Measurements from ENCODE around the gene KIF23.

DNA sequence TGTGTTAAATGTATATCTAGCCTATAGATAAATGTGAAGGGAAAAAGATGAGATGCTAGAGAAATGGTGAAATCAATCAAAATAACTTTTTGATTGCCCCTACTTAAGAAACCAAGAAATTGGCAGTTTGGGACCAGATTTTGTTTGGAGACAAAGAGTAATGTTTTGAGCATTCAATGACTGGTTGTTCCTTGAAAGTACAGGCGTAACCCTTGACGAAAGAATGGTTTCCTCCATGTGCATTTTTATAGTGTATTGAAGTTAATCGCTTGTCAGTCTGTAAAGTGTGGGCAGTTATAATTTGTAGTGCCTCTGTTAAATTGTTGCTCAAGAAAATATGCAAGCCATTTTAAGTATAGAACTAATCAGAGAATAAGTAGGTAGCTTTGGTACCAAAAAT, 1.2 kb downstream of the KIF23 start:
- TF ChIP-seq POLR2A (IDR thresholded peaks at IDR 0.05): no peak
- no peak for TF ChIP-seq POLR2AphosphoS5 (IDR thresholded peaks at IDR 0.05)
